HG02610 (cell line): ENCODE measurements around the gene LIN7B.
A peak's percentile ranks its signal among the peaks of the same experiment; 100 is the strongest.
"Not testable (repeated sequence)": the region's sequence is repeated elsewhere in the genome, so short reads cannot be mapped to it uniquely, and the experiment has no call there.

ENCODE experiments used
- ATAC-seq: cut with Tn5 transposase; IDR thresholded peaks from one replicate; pipeline ENCODE4 v1.9.1; 2021; ENCODE audit warnings: mild to moderate bottlenecking, moderate library complexity; ENCODE audit not compliant: unreplicated experiment

LIN7B gene

GRCh38 chr19:49141352-49141751 is 27.2 kb downstream of the LIN7B start:
- no peak for ATAC-seq

GRCh38 chr19:49142866-49143335 is 28.7 kb downstream of the LIN7B start:
- ATAC-seq: peak; percentile 38

- ATAC-seq: no peak
Measured at GRCh38 chr19:49145573-49146407, 31.6 kb downstream of the LIN7B start.

GRCh38 chr19:49146408-49146770 is 32.2 kb downstream of the LIN7B start:
- ATAC-seq: not testable (repeated sequence)

GRCh38 chr19:49148044-49148682 is 34.0 kb downstream of the LIN7B start:
- ATAC-seq: no peak

GRCh38 chr19:49148784-49149651 is 34.8 kb downstream of the LIN7B start:
- no peak for ATAC-seq

- ATAC-seq: no peak
Measured at GRCh38 chr19:49149652-49150105, 35.5 kb downstream of the LIN7B start.

- ATAC-seq: no peak
Measured at GRCh38 chr19:49150106-49150943, 36.2 kb downstream of the LIN7B start.

- ATAC-seq: no peak
Measured at GRCh38 chr19:49150944-49151243, 36.7 kb downstream of the LIN7B start.

- no peak for ATAC-seq
Measured at GRCh38 chr19:49151267-49152118, 37.3 kb downstream of the LIN7B start.

GRCh38 chr19:49152119-49152550 is 38.0 kb downstream of the LIN7B start:
- ATAC-seq: no peak

GRCh38 chr19:49153167-49153809 is 39.1 kb downstream of the LIN7B start:
- no peak for ATAC-seq

GRCh38 chr19:49154279-49154678 is 40.1 kb downstream of the LIN7B start:
- ATAC-seq: no peak

- no peak for ATAC-seq
Measured at GRCh38 chr19:49155005-49155819, 41.0 kb downstream of the LIN7B start, which contains the start of gene HRC. Gene HRC (minus strand): TSS chr19:49155396. CDS start chr19:49155237, 159 bp downstream.

- no peak for ATAC-seq
Measured at GRCh38 chr19:49155820-49156346, 41.7 kb downstream of the LIN7B start.

GRCh38 chr19:49157445-49158224 is 43.5 kb downstream of the LIN7B start, which contains the start of gene TRPM4:
Gene TRPM4 (plus strand): TSS chr19:49157792. CDS start chr19:49157867, 75 bp downstream.
- ATAC-seq: no peak
